Measurements from ENCODE around the gene HHLA2.
A peak's percentile ranks its signal among the peaks of the same experiment; 100 is the strongest.
"Not testable (repeated sequence)": the region's sequence is repeated elsewhere in the genome, so short reads cannot be mapped to it uniquely, and the experiment has no call there.

HHLA2 gene, protein sequence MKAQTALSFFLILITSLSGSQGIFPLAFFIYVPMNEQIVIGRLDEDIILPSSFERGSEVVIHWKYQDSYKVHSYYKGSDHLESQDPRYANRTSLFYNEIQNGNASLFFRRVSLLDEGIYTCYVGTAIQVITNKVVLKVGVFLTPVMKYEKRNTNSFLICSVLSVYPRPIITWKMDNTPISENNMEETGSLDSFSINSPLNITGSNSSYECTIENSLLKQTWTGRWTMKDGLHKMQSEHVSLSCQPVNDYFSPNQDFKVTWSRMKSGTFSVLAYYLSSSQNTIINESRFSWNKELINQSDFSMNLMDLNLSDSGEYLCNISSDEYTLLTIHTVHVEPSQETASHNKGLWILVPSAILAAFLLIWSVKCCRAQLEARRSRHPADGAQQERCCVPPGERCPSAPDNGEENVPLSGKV

DNA sequence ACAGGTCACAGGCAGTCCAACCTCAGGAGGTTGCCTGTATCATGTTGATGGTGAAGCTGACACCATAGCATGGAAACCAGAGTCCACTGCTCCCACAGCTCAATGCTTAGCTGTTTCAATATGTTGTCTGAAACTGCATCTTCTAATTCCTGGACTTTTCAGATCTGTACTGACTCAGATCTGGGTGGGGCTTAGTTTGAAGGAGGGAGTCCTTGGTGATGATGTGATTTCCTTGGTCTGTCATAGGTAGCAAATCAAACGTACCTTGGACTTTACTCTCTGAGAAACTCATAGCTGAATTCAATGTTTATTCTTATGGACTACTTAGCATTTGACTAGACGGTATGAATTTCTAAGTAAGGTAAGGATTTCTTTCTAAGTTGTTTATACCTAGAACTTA lies at the start of gene HHLA2:
HHLA2 (plus strand) TSS at position 310 of the 400 bp plus-strand sequence. CDS start 55,266 bp downstream, outside the sequence.
- no peak for DNase-seq

- no peak for DNase-seq
Measured at GRCh38 chr3:108250626-108251025, 45.7 kb upstream of the HHLA2 start.

- DNase-seq: no peak
Measured at GRCh38 chr3:108251265-108251664, 45.1 kb upstream of the HHLA2 start.

GRCh38 chr3:108251844-108252243 lies 44.5 kb upstream of the HHLA2 start:
- DNase-seq: no peak

GRCh38 chr3:108255131-108255530 lies 41.2 kb upstream of the HHLA2 start:
- no peak for DNase-seq

GRCh38 chr3:108264534-108265298 lies 31.6 kb upstream of the HHLA2 start:
- not testable (repeated sequence) for DNase-seq

DNA sequence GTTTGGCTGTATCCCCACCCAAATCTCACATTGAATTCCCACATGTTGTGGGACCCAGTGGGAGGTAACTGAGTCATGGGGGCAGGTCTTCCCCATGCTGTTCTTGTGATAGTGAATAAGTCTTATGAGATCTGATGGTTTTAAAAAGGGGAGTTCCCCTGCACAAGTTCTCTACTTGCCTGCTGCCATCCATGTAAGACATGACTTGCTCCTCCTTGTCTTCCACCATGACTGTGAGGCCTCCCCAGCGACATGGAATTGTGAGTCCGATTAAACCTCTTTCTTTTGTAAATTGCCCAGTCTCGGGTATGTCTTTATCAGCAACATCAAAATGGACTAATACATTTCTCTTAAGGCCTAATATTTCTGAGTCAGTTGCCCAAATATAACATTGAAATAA lies 28.1 kb upstream of the HHLA2 start:
- not testable (repeated sequence) for DNase-seq

- no peak for DNase-seq
Measured at GRCh38 chr3:108271626-108272025, 24.7 kb upstream of the HHLA2 start.

DNA sequence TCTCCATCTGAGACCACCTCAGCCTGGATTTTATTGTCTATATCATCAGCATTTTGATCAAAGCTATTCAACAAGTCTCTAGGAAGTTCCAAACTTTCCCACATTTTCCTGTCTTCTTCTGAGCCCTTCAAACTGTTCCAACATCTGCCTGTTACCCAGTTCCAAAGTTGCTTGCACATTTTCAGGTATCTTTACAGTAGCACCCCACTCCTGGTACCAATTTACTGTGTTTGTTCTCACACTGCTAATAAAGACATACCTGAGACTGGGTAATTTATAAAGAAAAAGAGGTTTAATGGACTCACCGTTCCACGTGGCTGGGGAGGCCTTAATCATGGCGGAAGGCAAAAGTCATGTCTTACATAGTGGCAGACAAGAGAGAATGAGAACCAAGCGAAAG lies 17.3 kb upstream of the HHLA2 start:
- not testable (repeated sequence) for DNase-seq

GRCh38 chr3:108280476-108280875 lies 15.9 kb upstream of the HHLA2 start:
- DNase-seq: no peak

DNA sequence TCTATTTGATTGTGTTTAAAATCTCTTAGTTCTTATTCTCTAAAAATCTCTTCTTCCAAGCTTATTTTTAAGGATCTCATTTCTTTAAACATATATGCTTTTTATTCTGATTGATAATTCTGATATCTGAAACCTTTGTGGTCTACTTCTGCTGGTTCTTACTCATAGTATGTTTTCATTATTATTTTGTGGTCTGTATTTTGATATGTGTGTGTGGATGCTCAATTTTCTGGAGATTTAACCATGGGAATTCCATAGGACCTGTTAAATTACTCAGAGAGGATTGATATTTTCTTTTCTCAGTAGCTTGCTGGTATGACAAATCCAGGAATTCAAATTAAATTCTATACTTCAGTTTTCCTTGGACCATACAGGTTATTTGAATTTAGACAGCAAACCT lies 14.7 kb upstream of the HHLA2 start:
- DNase-seq: no peak

GRCh38 chr3:108283006-108283405 lies 13.3 kb upstream of the HHLA2 start:
- DNase-seq: no peak

- DNase-seq: no peak
Measured at GRCh38 chr3:108283989-108284388, 12.4 kb upstream of the HHLA2 start.

DNA sequence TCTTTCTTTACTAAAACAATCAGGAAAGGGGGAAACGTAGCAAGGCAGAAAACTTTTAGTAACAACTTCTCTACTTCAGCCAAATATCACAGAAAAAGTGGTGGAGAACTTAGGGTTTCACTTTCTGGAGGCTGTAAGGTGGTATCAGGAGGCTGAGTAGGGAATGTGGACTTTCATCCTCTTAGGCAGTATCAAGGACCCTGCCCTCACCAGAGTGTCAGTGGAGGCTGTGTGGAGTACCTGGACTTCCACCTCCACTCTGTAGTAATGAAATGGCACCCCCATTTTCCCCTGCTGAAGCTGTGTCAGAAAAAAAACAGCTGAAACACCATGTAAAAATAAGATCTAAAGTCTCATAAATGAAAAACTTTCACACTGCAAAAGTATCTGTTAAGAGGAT lies 11.2 kb upstream of the HHLA2 start:
- no peak for DNase-seq

DNA sequence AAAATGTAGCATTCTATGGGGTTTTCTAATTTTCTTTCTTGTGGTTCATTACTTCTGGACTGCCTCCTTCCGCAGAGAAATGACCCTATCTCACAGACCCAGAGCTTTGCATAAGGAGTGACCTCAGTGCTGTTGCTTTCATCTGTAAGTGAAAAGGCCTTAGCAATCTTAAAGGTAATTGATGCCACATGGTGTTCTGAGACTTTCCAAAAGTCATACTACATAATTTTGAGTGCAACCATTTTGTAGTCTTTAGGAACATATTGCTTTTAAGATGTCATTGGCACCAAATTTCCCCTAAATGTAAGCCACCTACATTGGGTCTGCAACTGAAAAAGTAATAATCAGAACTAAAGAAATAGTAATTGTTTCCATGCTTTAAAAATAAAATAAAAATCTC lies 9.2 kb upstream of the HHLA2 start:
- DNase-seq: no peak

- DNase-seq: not testable (repeated sequence)
Measured at GRCh38 chr3:108288193-108288592, 8.2 kb upstream of the HHLA2 start.

DNA sequence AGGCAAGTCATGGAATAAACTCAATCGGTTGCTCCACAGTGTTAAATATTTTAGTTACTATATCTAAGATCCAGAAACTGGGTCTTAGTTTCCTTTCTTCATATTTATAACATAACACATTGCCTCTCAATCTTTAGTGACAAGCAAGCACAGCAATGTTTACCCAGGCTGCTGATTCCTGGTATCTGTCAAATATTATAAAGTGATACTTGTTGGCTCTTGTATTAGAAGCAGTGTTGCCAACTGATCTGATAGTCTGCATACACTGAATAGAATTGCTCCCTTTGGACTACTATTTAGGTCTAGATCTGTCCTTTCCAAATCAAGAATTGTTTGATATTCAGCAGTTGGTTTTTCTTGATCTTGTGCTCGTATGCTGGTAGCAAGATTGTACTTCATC lies 7.2 kb upstream of the HHLA2 start:
- no peak for DNase-seq

DNA sequence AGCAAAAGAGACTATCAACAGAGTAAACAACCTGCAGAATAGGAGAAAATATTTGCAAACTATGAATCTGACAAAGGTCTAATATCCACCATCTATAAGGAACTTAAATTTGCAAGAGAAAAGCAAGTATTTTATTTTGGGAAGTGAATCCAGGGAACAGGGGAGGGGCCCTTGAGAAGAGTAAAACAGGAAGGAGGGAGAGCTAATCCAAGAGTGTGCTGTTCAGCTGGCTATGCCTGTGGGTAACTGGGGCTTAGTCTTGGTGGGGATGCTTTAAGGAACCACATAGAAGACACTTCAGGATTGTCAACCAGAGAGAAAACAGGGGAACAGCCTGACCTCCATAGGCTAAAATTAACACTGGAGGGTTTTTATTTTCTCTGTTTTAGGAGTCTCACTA lies 3.9 kb upstream of the HHLA2 start:
- no peak for DNase-seq

- peak; percentile 26 for DNase-seq
Measured at GRCh38 chr3:108292905-108293328, 3.4 kb upstream of the HHLA2 start.

- DNase-seq: peak; percentile 25
Measured at GRCh38 chr3:108293858-108294257, 2.5 kb upstream of the HHLA2 start.

DNA sequence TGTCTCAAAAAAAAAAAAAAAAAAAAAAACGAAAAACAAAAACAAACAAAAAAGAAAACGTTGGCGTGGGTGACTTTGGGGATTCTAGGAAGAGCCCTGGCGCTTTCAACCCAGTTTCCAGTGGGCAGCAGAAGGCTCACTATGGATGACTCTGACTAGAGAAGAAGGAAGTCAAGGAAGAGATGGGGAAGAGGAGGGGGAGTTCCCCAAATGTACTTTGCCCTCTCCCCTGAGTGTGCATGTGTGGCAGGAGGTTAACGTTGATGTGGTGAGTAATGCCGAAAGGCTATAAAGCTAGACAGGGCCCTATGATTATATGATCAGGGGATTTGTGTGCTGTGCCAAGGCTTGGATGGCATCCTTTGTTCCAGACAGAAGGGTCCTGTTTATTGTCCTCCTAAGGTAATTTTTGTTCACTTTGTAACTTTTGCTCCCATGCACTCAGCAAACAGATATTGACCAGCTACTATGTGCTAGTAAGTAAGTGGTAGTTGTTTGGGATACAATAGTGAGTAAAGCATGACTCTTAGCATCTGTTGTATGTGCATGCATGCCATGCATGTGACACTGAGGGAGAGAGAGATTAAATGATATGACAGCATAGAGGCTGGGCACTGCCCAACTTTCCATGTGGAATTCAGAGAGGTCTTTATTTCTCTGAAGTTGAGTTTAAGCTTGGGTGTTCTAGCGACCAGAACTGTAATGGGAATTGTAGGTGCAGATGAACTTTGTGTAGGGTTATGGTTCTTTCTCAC lies 750 bp upstream of the HHLA2 start:
- no peak for DNase-seq

- DNase-seq: no peak
Measured at GRCh38 chr3:108297647-108298046, 1.3 kb downstream of the HHLA2 start.

DNA sequence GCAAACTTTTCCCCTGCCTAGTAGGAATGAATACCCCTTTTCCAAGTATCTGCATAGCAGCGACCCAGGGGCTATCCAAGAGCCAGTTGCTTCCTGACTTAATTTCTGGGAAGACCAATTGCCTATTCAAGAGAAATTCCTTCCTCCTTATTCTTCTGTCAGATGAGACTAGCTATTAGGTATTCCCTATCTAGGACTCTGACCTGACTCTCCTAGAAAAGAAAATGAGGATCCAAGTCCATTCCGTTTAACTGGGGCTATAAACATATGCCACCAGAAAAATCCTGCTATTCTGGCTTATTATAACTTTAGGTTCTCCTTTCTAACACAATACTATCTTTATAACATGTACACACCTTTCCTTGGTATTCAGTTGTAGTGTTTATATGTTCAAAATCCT lies 1.7 kb downstream of the HHLA2 start:
- no peak for DNase-seq
